Lung (tissue), 12 donors: ENCODE measurements around the gene NEUROD2. TPM values are rescaled to one million over a fixed set of nuclear protein-coding genes. Genes with fewer than 3 reads are reported as not detected.
A peak's percentile ranks its signal among the peaks of the same experiment; 100 is the strongest.

Source experiments
- ATAC-seq: fragments of 200-7000 bp; cut with Tn5 transposase; one replicate; pipeline ENCODE4 v1.9.1; 2020; ENCODE audit warnings: moderate number of reproducible peaks; ENCODE audit not compliant: insufficient read depth, low FRiP score
- DNase-seq, 3 donors: peaks; one replicate each; pipeline ENCODE4 v3.0.0-alpha.2; 2013 to 2017
- H3K27ac ChIP-seq, 2 donors: one replicate each; pipeline ENCODE4 v1.5.1; 2013; ENCODE audit warnings: mild to moderate bottlenecking in 2 of 2, moderate library complexity in 2 of 2, control low read depth in 1 of 2, inconsistent platforms in 1 of 2, low read depth in 1 of 2, low read length in 1 of 2
- H3K27me3 ChIP-seq, 3 donors: one replicate each; pipeline ENCODE4 v1.5.1; 2013; ENCODE audit warnings: low read length in 2 of 3; ENCODE audit not compliant: control insufficient read depth in 3 of 3, insufficient read depth in 3 of 3
- H3K36me3 ChIP-seq, 4 donors: one replicate each; pipeline ENCODE4 v1.5.1; 2013; ENCODE audit warnings: low read length in 4 of 4, mild to moderate bottlenecking in 1 of 4, moderate library complexity in 1 of 4; ENCODE audit not compliant: control insufficient read depth in 4 of 4, insufficient read depth in 4 of 4
- H3K4me1 ChIP-seq, 5 donors: one replicate each; pipeline ENCODE4 v1.5.1; 2013; ENCODE audit warnings: low read length in 5 of 5, mild to moderate bottlenecking in 2 of 5, moderate library complexity in 1 of 5; ENCODE audit not compliant: control insufficient read depth in 5 of 5, insufficient read depth in 5 of 5
- H3K4me3 ChIP-seq: one replicate; pipeline ENCODE4 v1.5.1; 2013; ENCODE audit warnings: mild to moderate bottlenecking, control low read depth, moderate library complexity
- H3K9ac ChIP-seq, 2 donors: one replicate each; pipeline ENCODE4 v1.5.1; 2013; ENCODE audit warnings: low read length in 2 of 2, control low read depth in 1 of 2; ENCODE audit not compliant: insufficient read depth in 1 of 2
- H3K9me3 ChIP-seq, 4 donors: one replicate each; pipeline ENCODE4 v1.5.1; 2013; ENCODE audit warnings: low read length in 3 of 4, mild to moderate bottlenecking in 1 of 4, moderate library complexity in 1 of 4; ENCODE audit not compliant: control insufficient read depth in 4 of 4, insufficient read depth in 3 of 4
- CTCF ChIP-seq: IDR thresholded peaks from 2 replicates; pipeline ENCODE4 v1.5.1; 2012; ENCODE audit warnings: mild to moderate bottlenecking; ENCODE audit errors: control extremely low read depth, extremely low read depth
- WGBS, 2 donors: extraction: QIAGEN DNeasy Blood & Tissue Kit; methylation state at CpG; one replicate each; pipeline ENCODE4 v1.1.7; 2013; 5-methylcytosine and 5-hydroxymethylcytosine counted together
- polyA plus RNA-seq, 2 donors: library from polyadenylated mRNA; stranded (reverse); fragments of 200-250 nt; gene quantifications; one replicate each; pipeline ENCODE4 v1.2.1, GENCODE V29; 2013
- total RNA-seq, 2 donors: library from RNA; depleted of rRNA in 1 of 2; stranded (reverse); fragments of >200 nt in 1 of 2; gene quantifications; one replicate each; pipeline ENCODE4 v1.2.1, GENCODE V29; 2014 to 2021
- donor health status: control.
- donor health status: control.
- donor health status: Bipolar disorder and iron deficiency.
- donor health status: healthy.
- donor health status: DM: yes; HTN: yes; CAD: no.

Gene NEUROD2
- total and polyA plus RNA-seq, 4 donors: 0.04 TPM; not detected in 3

DNA sequence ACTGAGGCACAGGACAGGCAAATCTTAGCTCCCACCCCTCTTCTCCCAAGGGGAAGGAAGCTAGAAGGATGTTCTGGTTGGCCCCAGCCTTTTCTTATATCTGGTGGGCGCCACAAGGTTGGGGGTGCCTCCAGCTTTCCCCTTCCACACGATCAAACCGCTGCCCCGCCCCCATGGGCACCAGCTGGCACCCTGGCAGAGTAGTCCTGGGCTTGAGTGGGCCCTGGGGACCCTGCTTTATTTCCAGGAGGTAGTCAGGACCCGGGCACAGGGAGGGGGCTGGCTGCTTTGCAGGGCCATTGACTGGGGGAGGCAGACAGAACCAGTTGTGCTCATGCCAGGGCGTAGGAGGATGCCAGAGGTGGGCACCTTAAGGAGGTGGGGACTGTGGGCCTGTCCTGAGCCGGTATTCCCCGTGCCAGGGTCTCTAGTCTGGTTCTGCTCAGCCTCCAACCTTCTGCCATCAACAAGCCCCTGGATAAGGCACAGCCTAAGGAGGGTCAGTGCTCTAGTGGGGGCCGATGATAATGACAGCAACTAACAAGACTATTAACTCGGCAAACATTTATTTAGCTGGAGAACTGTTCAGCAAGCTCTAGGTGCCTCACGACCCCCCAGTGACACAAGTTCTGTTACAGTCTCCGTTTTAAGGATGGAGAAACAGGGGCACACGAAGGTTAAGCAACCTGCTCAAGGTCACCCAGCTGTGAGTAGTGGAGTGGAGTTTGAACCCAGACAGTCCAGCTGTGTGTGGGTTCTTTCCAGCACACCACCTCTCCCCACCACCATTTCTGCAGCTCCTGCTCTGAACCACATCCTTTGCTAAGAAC lies 11.5 kb upstream of the NEUROD2 start:
- Histone ChIP-seq H3K27me3 (peaks cover 0 to 19% (median 13%) of the 10 kb centered on the region in 3 donors), H3K4me1 (peaks cover 0 to 20% (median 0%) of the 10 kb centered on the region in 5 donors), H3K4me3 (no peak overlapping the region), H3K36me3 (no peaks in the 10 kb centered on the region), H3K9ac (no peak overlapping the region), H3K9me3 (peaks cover 0 to 3% (median 0%) of the 10 kb centered on the region in 4 donors), H3K27ac (no peak overlapping the region)
- no peak for TF ChIP-seq CTCF
- 62 to 65% methylated on average over 13 of the region's 13 CpGs for WGBS, 2 donors
- DNase-seq: no peak
- ATAC-seq: no peak

GRCh38 chr17:39618246-39618913 lies 10.7 kb upstream of the NEUROD2 start:
- ATAC-seq (no peak), DNase-seq (peak in 2 of 3 donors; percentile 21 to 35)
- no peak for TF ChIP-seq CTCF
- Histone ChIP-seq H3K9me3 (peaks cover 0 to 6% (median 0%) of the 10 kb centered on the region in 4 donors), H3K27me3 (peaks cover 2 to 19% (median 13%) of the 10 kb centered on the region in 3 donors), H3K36me3 (no peaks in the 10 kb centered on the region), H3K27ac (no peak overlapping the region), H3K4me1 (peaks cover 0 to 17% (median 0%) of the 10 kb centered on the region in 5 donors), H3K9ac (no peak overlapping the region), H3K4me3 (peak overlapping the region; percentile 22)
- 3 to 4% methylated on average over 22 to 33 of the region's 33 CpGs for WGBS, 2 donors

DNA sequence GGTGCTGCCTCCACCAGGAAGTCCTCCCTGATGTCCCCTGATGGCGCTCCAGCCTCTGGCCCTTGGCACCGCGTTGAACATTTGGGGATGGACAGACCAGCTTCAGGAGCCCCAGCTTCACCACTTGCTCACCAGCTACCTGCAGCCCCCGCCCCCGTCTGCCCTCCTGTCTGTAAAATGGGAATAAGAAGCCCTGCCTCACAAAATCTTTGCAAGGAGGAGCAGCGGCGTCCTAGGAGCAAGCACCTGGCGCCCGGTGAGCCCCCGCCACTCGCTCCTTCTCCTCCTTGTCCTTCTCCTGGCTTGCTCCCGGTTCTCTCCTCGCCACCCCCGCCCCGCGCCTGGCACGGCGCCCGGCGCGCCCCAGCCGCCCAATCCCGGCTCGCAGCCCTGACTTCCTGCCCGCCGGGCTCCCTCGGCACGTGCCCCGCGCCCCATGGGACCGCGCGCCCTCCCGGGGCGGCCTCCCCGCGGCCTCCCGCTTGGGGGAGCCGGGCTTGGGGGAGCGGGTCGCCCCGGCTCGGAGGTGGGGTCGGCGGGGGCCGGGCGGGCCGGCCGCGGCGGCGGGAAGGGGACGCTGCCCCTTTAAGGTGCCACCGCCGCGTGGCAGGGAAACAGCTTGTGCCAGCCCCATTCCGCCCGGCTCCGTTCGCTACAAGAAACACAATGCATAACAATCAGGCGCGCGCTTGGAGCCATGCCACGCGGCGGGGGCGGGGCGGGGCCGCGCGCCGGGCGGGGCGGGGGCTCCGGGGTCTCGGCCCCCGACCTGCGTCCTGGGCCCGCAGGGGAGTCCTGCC lies 9.9 kb upstream of the NEUROD2 start:
- H3K27ac ChIP-seq: no peak overlapping the region

More for the DNA sequence above, 9.9 kb upstream of the NEUROD2 start:
- DNase-seq (peak; percentile 46 to 79 (median 76)), ATAC-seq (peak; percentile 41)
- no peak overlapping the region for H3K9ac ChIP-seq
- H3K36me3 ChIP-seq: no peaks in the 10 kb centered on the region
- H3K4me3 ChIP-seq: peak overlapping the region; percentile 22
- WGBS, 2 donors: 2 to 3% methylated on average over 37 to 79 of the region's 79 CpGs
- no peak for TF ChIP-seq CTCF
- peaks cover 0 to 13% (median 0%) of the 10 kb centered on the region in 5 donors for H3K4me1 ChIP-seq
- peaks cover 0 to 6% (median 0%) of the 10 kb centered on the region in 4 donors for H3K9me3 ChIP-seq
- H3K27me3 ChIP-seq: peaks cover 4 to 23% (median 13%) of the 10 kb centered on the region in 3 donors
